Activated CD8-positive, alpha-beta T cell treated with anti-CD3 and anti-CD28 coated beads for 36 hours (primary cell): ENCODE measurements around the gene TMEM94. TPM values are rescaled to one million over a fixed set of nuclear protein-coding genes. Genes with fewer than 3 reads are reported as not detected.

ENCODE experiments used
- ATAC-seq: fragments of 200-7000 bp; cut with Tn5 transposase; one replicate; pipeline ENCODE4 v1.10.0; 2021; ENCODE audit warnings: mild to moderate bottlenecking, moderate library complexity
- CTCF ChIA-PET: fragments of 350-600 bp; sonication (Branson Sonifier 250); formaldehyde crosslinking; loops from one replicate; lab custom pipeline; 2021; ENCODE audit warnings: antibody characterized with exemption; lab: Charles Lee
- POLR2A ChIA-PET: fragments of 350-600 bp; sonication (Branson Sonifier 250); formaldehyde crosslinking; loops from one replicate; lab custom pipeline; 2021; ENCODE audit warnings: antibody characterized with exemption; lab: Charles Lee
- DNase-seq: peaks from one replicate; pipeline ENCODE4 v3.0.0-alpha.2; 2020
- H3K27ac Mint-ChIP-seq: one replicate; pipeline ENCODE4 v1.8.0; 2021; ENCODE audit warnings: mild to moderate bottlenecking, mixed read lengths
- H3K27me3 Mint-ChIP-seq: one replicate; pipeline ENCODE4 v1.8.0; 2021; ENCODE audit warnings: mixed read lengths
- H3K36me3 Mint-ChIP-seq: one replicate; pipeline ENCODE4 v1.8.0; 2021; ENCODE audit warnings: low read depth, mixed read lengths
- H3K4me1 Mint-ChIP-seq: one replicate; pipeline ENCODE4 v1.8.0; 2021; ENCODE audit warnings: low read depth, mixed read lengths
- H3K4me3 Mint-ChIP-seq: one replicate; pipeline ENCODE4 v1.8.0; 2021; ENCODE audit warnings: mild to moderate bottlenecking, moderate library complexity, mixed read lengths
- H3K9me3 Mint-ChIP-seq: one replicate; pipeline ENCODE4 v1.8.0; 2021; ENCODE audit warnings: mixed read lengths
- intact Hi-C: fragments of 100-400 bp; cut with micrococcal nuclease; formaldehyde crosslinking; loops from one replicate; pipeline ENCODE4 v1.10.0; 2022
- total RNA-seq, 2 experiments: library from RNA; stranded (reverse); gene quantifications; one replicate each; pipeline ENCODE4 v1.2.3, GENCODE V29; 2021
- TF ChIP-seq, protein P1 (sequence below): fragments of 200-600 bp; IDR thresholded peaks from one replicate; pipeline ENCODE4 v1.8.0; 2022; ENCODE audit warnings: antibody characterized with exemption, mild to moderate bottlenecking

TMEM94 gene
- total RNA-seq, 2 experiments from 2014 or later: 55.3 to 56.4 TPM

DNA sequence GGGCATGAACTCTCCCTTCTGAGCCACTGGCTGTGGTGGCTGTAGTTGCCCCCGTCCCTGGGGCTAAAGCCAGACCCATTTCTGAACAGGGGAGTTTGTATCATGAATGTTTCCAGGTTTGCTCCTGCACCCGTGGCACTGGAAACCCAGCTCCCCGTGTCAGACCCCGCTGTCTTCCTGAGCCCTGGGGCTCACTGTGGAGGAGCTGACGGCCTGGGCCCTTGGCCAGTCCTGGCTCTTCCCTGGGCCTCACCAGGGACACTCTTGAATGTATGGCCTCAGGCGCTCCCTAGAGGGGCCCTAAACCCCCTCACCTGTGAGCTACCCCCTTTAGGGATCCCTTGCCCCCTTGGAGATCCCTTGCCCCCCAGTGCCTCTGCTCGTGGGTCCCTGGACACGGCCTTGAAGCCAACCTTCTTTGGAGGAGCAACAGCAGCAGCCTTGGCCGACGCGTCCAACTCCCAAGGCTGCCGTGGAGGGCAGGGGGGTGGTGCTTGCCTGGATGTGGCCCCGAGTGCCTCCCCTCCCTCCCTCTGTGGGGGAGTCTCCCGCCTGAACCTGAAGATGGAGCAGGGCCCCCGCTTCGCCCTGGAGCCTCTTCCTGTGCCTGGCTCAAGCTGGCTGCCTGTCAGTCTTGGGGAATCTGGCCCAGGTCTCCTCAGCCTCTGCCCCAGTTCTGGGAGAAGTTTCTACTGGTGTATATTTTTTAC lies 43.0 kb downstream of the TMEM94 start:
- no peak for ATAC-seq
- intact Hi-C loops: no loop called here
- ChIA-PET POLR2A (interaction anchor here (1.2 kb wide), 1 partner anchor 43 kb away, joined by 4 read pairs; the partner anchor contains the start of gene TMEM94), CTCF (interaction anchor here (0.9 kb wide), 1 partner anchor 89 kb away, joined by 3 read pairs; no protein-coding TSS in a partner anchor)
- Mint-ChIP-seq H3K4me3 (no peak overlapping the region), H3K9me3 (no peaks in the 10 kb centered on the region), H3K36me3 (peaks cover 4% of the 10 kb centered on the region), H3K27ac (no peak overlapping the region), H3K4me1 (peaks cover 5% of the 10 kb centered on the region), H3K27me3 (no peaks in the 10 kb centered on the region)
- DNase-seq: no peak
- TF ChIP-seq, protein P1, sequence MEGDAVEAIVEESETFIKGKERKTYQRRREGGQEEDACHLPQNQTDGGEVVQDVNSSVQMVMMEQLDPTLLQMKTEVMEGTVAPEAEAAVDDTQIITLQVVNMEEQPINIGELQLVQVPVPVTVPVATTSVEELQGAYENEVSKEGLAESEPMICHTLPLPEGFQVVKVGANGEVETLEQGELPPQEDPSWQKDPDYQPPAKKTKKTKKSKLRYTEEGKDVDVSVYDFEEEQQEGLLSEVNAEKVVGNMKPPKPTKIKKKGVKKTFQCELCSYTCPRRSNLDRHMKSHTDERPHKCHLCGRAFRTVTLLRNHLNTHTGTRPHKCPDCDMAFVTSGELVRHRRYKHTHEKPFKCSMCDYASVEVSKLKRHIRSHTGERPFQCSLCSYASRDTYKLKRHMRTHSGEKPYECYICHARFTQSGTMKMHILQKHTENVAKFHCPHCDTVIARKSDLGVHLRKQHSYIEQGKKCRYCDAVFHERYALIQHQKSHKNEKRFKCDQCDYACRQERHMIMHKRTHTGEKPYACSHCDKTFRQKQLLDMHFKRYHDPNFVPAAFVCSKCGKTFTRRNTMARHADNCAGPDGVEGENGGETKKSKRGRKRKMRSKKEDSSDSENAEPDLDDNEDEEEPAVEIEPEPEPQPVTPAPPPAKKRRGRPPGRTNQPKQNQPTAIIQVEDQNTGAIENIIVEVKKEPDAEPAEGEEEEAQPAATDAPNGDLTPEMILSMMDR: no peak

DNA sequence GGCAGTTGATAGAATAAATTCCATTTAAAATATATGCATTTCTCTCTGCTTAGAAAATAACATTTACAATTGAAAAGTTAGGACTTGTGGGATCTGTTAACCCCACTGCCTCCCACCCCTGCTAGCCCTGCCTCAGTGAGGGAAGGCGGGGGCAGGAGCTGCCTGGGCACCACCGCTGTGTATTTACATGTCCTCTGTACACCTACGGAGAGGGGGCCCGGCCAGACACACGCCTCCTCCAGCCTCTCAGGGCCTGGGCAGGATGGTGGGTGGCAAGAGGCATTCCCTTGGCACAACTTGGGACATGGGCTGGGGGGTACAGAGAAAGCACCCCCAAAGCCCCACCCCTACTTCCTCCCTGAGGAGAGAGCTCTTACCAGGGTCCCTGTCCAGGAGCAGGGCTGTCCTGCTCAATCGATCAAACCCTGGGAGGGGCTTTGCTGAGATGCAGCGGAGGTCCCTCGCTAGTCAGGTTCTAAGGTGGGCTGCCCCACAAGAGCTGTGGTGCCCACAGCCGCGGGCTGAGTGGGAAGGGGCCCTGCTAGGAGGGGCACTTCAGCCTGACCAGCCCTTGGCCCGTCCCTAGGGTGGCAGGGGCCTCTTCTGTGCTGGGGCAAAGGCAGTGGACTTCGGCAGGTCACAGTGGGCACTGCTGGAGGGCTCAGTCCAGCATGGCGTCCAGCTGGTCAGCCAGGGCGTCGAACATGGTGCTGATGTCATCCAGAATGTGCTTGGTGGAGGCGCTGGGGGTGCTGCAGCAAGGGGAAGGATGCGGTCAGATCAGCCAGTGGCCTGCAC lies 44.2 kb downstream of the TMEM94 start:
- Mint-ChIP-seq H3K27me3 (no peaks in the 10 kb centered on the region), H3K36me3 (peaks cover 4% of the 10 kb centered on the region), H3K27ac (no peak overlapping the region), H3K4me1 (peaks cover 5% of the 10 kb centered on the region), H3K4me3 (no peak overlapping the region), H3K9me3 (no peaks in the 10 kb centered on the region)
- intact Hi-C loops: no loop called here
- TF ChIP-seq, protein P1: no peak
- DNase-seq: no peak
- ATAC-seq: no peak
- ChIA-PET POLR2A (interaction anchor here (0.7 kb wide), 1 partner anchor 9 kb away, joined by 3 read pairs; no protein-coding TSS in a partner anchor), CTCF (no interaction called here)

GRCh38 chr17:75501378-75502071 lies 45.1 kb downstream of the TMEM94 start:
- no peak overlapping the region for H3K4me3 Mint-ChIP-seq
- ChIA-PET POLR2A (no interaction called here), CTCF (no interaction called here)
- H3K27me3 Mint-ChIP-seq: no peaks in the 10 kb centered on the region
- peaks cover 4% of the 10 kb centered on the region for H3K36me3 Mint-ChIP-seq
- peaks cover 5% of the 10 kb centered on the region for H3K4me1 Mint-ChIP-seq
- no peaks in the 10 kb centered on the region for H3K9me3 Mint-ChIP-seq
- DNase-seq (no peak), ATAC-seq (no peak)
- intact Hi-C loops: no loop called here
- TF ChIP-seq, protein P1: no peak
- H3K27ac Mint-ChIP-seq: no peak overlapping the region

GRCh38 chr17:75502072-75502720 lies 45.8 kb downstream of the TMEM94 start:
- no peak overlapping the region for H3K4me3 Mint-ChIP-seq
- peaks cover 4% of the 10 kb centered on the region for H3K36me3 Mint-ChIP-seq
- DNase-seq (no peak), ATAC-seq (no peak)
- intact Hi-C loops: no loop called here
- H3K4me1 Mint-ChIP-seq: peaks cover 5% of the 10 kb centered on the region
- CTCF ChIA-PET: interaction anchor here (0.9 kb wide), 1 partner anchor 75 kb away, joined by 4 read pairs; no protein-coding TSS in a partner anchor
- no peaks in the 10 kb centered on the region for H3K9me3 Mint-ChIP-seq
- no peak overlapping the region for H3K27ac Mint-ChIP-seq
- H3K27me3 Mint-ChIP-seq: no peaks in the 10 kb centered on the region
- POLR2A ChIA-PET: no interaction called here
- TF ChIP-seq, protein P1: no peak
